Fibroblast of skin of back (primary cell): ENCODE measurements around the gene CBX4.

ENCODE experiments used
- DNase-seq: peaks from one replicate; pipeline ENCODE4 v3.0.0-alpha.2; 2013

The CBX4 gene

GRCh38 chr17:79799174-79799537 lies 40.1 kb downstream of the CBX4 start:
- no peak for DNase-seq

- DNase-seq, result no peak
These were observed 40.7 kb downstream of the CBX4 start for GRCh38 chr17:79798299-79799173.

GRCh38 chr17:79797492-79798298 lies 41.5 kb downstream of the CBX4 start:
- no peak for DNase-seq

GRCh38 chr17:79796763-79797491 lies 42.3 kb downstream of the CBX4 start, which contains the start of gene CBX8:
Gene CBX8, minus strand, starts transcription at chr17:79797077. Its CDS starts 79 bp downstream, at chr17:79796998.
- DNase-seq, result peak; percentile 98

GRCh38 chr17:79796444-79796762 lies 42.8 kb downstream of the CBX4 start:
- DNase-seq, result no peak

- DNase-seq, result no peak
These were observed 43.3 kb downstream of the CBX4 start for GRCh38 chr17:79795795-79796443.

GRCh38 chr17:79794659-79795511 lies 44.4 kb downstream of the CBX4 start:
- no peak for DNase-seq

- peak; percentile 61 for DNase-seq
These were observed 45.3 kb downstream of the CBX4 start for GRCh38 chr17:79793924-79794304.

- DNase-seq, result peak; percentile 88
These were observed 46.0 kb downstream of the CBX4 start for GRCh38 chr17:79792984-79793923.

GRCh38 chr17:79792341-79792871 lies 46.8 kb downstream of the CBX4 start:
- no peak for DNase-seq

GRCh38 chr17:79791735-79792161 lies 47.5 kb downstream of the CBX4 start:
- DNase-seq, result no peak

GRCh38 chr17:79790805-79791734 lies 48.2 kb downstream of the CBX4 start:
- no peak for DNase-seq

- DNase-seq, result no peak
These were observed 49.1 kb downstream of the CBX4 start for GRCh38 chr17:79789943-79790804.

- DNase-seq, result no peak
These were observed 50.0 kb downstream of the CBX4 start for GRCh38 chr17:79788989-79789942.

GRCh38 chr17:79788455-79788854 lies 50.8 kb downstream of the CBX4 start:
- DNase-seq, result no peak

GRCh38 chr17:79786930-79787643 lies 52.2 kb downstream of the CBX4 start:
- no peak for DNase-seq
